GM19324 (cell line): ENCODE data around the gene LASP1.

Experiments used
- ATAC-seq: cut with Tn5 transposase; IDR thresholded peaks from one replicate; pipeline ENCODE4 v1.9.1; 2021; ENCODE audit warnings: mild to moderate bottlenecking, moderate library complexity; ENCODE audit not compliant: unreplicated experiment, low FRiP score

The LASP1 gene

DNA sequence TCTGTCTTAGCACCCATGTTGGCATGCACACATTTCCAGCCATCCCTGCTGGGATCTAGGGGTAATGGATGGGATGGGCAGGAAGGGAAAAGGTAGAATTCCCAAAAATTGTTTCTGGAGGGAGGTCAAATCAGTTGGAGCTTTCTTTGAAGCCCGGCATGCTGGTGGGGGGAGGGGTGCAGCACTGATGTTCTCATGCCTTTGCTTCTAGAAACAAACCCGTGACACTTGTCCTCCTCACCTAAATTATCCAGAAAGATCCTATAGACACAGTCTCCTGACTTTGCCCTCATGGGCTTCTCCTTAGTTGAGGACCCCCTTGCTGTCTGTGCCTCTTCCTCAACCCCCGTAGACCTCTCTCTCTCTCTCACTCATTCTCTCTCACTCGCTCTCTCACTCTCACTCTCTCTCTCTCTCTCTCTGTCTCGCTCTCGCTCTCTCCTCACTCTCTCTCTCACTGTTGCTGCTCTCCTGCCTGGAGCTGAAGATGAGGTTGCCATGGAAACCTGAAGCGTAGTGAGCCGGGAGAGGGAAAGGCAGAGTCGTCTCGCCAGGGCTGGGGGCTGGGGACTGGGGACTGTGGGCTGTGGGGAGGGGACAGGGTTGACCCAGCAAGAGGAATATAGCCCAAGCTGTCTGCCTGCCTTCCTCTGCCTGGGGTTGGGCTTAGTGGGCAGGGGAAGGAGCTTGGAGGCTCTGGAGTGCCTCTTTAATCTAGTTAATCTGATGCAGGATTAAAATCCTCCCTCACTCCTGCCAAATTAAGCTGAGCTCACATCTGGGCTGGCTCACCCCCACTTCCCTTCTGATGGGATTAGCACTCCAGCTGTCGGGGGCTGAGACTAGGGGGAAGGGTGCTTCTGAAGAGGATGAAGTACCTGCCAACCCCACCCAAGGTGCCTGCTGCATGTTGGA is 16.1 kb downstream of the LASP1 start:
- ATAC-seq: no peak

DNA sequence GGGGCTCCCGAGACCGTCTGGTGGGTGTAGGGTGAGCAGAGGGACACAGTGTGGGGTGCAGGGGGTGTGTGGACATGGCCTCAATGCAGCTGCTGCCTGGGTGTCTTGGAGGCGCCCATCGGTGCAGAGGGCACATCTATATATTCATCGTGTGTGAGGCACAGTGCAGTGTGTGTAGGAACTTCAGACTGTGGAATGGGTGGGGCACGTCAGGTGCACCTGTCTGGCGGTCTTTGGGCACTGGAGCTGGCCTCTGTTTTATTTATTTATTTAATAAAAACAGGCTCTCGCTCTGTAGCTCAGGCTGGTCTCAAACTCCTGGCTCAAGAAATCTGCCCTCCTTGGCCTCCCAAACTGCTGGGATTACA is 16.8 kb downstream of the LASP1 start:
- ATAC-seq: no peak

DNA sequence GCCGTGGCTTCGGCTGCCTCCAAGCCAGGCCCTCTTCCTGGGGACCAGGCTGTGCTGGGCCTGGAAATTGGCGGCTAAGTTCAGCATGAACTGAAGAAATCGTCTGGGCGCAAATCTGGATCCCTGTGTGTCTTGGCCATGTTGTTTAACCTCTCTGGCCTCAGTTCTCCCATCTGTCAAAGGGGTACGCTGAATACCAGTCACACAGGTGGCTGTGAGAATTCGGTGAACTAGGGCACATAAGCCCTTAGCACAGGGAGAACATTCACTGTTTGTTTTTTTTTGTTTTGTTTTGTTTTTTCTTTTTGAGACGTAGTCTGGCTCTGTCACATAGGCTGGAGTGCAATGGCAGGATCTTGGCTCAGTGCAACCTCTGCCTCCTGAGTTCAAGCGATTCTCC is 19.0 kb downstream of the LASP1 start:
- ATAC-seq: no peak

DNA sequence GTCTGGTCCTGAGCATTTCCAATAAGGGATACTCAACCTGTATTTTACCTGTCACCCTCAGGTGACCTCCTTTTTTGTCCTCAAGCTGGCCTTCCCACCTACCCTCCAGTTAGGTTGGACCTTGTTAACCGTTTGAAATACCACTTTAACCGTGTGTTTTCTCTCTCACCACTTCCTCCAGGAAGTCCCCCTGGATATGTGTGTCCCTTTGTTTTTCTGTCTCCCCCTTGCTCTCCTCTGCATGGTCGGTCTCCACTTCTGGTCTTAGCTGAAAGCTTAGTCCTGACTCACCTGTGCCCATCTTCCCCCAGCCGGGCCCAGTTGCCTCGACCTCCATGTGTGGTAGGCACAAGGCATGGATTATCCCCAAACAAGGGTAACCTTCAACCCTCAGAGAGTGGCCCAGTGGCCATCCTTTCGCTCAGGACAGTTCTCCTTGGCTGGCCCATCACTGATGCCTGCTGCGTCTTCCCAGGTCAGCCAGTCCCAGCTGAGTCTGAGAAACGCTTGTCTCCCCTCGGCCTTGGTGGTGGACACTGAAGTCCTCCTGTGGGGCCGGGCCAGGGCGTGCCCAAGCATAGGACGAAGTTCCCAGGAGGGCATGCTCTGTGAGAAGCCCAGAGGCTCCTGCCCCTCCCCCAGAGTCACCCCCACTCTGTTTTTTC is 20.0 kb downstream of the LASP1 start:
- no peak for ATAC-seq

DNA sequence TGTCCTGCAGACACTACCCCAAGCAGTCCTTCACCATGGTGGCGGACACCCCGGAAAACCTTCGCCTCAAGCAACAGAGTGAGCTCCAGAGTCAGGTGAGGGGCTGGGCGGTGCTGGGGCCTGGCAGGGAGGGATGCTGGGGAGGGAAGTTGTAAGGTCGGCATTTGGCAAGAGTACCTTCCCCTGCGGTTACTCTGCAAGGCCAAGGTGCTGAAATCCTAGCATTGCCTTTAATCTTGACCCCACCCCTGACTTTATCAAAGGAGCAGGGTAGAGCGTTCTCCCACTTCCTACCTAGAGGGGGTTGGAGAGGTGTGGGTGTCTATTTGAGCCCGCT is 20.5 kb downstream of the LASP1 start:
- no peak for ATAC-seq

DNA sequence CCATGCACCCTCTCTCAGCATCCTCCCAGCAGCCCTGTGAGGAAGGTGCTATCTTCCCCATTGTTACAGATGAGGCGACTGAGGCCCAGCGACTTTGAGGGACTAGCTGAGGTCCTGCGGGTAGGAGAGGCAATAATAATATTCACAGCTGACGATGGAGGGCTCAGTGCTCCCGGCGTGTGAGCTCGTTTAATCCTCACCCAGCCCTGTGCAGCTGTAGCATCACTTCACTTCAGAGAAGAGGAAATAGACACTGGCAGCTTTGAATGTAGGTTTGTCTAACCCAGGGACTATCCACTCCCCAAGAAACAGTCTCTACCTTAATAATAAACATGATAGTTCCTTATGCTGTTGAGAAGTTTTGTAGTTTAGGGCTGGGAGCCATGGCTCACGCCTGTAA is 21.6 kb downstream of the LASP1 start:
- no peak for ATAC-seq

DNA sequence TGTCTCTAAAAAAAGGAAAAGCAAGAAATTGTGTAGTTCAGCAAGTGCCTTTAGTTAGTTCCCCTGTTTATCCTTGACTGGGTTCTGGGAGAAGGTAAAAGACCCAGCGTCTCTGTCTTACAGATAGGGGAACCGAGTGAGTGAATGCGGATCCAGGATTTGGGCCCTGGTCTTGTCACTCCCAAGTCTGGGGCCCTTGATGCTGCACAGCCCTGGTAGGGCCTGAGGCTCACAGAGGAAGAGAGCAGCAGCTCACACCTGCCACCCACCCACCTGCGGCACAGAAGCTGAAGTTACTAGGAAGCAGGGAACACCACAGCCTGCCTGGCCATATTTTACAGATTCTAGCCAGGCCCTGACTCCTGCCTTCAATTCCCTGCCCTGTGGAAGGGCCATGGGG is 22.2 kb downstream of the LASP1 start:
- no peak for ATAC-seq

DNA sequence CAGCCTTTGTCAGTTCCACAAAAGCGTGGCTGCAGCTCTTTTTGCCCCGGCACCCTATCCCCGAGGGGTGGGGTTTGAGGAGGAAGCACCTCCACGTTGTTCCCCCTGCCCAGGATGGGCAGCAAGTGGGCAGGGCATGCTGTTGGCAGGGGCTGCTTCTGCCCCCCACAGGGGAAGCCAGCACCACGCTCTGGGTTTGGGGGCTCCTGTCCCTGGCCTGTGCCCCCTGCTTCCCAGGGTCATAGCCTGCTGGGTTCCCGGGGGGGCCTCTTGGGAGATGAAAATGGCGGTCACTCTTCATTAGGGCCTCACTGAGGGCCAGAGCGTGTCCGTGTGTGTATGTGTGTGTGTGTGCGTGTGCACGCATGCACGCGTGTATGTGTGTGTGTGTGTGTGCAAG is 22.8 kb downstream of the LASP1 start:
- no peak for ATAC-seq

DNA sequence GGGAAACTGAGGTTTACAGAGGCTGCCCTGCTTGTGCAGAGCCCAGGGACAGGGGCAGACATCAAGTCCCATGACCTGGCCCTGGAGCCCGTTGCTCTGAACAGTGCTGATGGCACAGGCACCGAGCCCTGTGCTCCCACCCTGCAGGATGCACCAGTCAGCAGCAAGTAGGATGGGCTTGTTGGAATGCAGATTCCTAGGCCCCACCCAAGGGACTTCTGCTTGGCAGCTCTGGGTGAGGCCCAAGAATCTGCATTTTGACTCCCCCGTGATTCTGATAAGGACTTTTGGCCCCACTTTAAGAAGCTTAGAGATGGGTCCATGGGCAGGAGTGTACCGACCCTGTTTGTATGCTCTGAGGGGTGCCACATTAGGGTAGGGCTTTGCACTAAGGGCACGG is 23.3 kb downstream of the LASP1 start:
- ATAC-seq: no peak

DNA sequence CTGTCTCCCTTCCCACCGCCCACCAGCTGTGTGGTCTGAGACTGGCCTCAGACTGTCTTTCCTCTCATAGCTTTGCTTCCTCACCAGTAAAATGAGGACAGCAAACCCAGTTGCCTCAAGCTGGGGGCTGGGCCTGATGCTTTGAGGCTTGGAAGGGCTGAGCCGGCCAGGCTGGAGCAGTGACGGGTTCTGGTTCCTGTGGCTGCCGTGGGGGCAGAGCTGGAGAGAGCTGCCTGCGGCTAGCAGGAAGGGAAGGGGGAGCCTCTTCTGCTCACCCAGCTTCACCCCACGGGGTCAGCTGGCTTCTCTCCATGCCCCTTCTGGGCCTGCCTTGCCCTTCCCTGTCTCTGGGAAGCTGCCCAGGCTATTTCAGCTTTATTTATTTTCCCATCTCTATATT is 23.7 kb downstream of the LASP1 start:
- ATAC-seq: no peak

DNA sequence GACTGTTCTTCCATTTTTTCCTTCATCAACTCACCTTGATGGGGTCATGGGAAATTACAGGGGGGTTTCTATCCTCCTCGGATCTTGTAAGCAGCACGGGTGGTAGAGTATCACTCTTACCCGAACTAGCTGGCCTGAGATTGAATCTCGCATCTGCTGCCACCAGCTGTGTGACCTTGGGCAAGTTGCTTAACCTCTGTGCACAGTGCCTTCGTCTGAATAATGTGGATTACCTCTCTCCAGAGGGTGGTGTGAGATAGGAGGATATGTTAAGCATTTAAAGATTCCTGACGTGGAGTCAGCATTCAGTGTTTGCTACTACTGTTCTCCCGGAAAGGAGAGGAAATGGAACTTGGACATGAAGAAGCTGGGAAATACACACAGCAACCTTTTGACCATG is 24.4 kb downstream of the LASP1 start:
- ATAC-seq: no peak

DNA sequence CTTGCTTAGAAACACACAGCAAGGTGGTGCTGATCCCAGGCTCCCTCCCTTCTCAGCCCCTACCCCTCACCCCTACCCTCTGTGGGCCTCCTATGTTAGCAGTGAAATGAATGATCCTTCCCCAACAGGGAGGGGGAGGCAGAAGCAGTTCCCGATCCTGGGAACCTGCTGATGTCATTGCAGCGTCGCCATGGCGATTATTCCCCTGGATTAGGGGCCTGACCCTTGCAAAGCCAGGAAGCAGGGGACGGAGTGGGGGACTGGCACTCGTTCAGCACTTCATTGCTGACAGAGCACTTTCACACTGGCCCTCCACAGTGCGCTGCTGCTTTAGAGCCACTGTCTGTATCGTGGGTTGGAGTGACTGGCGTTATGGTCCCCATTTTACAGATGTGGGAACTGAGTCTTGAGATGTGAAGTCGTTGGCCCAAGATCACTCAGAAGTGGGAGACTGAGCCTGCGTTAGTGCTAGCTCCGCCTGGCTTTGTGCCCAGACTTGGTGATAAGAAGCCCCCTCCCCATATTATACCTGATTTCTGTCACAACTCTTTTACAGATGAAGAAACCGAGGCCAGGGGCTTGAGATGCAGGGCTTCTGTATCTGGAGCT is 26.6 kb downstream of the LASP1 start:
- no peak for ATAC-seq

DNA sequence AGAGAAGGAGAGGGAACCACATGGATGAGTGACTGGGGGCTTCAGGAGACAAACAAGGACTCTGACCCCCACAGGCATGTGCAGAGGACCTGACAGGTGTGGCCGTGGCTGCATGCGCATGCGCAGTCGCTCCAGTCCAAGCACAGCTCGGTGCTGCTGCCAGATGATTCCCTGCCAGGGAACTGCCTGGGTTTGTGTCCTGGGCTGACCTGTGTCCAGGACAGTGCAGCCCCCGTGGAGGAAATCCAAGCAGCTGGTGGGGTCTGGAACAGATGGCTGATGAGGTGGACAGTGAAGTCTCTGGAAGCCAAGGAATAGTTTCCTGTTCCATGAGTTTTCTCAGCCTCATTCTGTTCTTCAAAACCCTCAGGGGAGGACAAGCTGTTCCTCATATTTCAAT is 27.3 kb downstream of the LASP1 start:
- no peak for ATAC-seq

DNA sequence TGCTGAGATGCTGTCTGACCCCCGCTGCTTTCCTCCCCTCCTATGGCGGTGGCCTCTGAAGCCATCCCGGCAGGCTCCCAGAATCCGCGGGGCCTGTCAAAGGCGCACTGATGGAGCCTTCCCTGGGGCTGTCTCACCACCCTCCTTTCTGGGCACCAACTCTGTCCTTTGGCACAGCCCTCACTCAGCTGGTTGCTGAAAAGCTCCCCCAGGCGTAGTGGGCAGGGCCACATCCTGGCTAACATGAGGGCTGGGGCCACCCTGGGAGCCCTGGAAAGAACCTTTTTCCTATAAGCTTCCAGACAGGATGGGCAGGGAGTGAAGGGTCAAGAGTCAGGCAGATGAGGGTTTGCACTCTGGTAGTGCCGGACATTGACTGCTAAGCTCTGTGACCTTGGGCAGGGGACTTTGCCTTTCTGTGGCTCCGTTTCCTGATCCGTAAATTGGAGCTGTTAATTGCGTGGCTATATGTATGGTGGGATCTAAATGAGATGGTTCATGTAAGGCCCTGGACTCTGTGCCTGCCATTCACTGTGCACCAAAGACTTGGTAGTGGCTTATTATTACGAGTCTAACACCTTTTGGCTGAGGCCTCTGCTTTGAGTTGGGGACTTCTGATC is 27.9 kb downstream of the LASP1 start:
- no peak for ATAC-seq

DNA sequence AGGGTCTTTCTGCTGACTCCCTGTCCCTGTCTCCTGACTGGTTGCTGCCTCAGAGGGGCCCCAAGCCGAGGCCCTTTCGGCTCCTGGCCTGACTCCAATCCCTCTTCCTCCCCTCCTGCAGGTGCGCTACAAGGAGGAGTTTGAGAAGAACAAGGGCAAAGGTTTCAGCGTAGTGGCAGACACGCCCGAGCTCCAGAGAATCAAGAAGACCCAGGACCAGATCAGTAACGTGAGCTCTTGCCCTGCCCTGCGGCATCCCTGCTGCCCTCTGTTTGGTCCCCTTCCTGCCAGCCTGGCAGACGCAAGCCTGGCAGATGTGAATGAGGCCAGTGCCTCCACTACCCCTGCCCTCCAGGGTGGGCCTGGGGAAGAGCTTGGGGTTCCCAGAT is 28.4 kb downstream of the LASP1 start:
- peak; percentile 34 for ATAC-seq

DNA sequence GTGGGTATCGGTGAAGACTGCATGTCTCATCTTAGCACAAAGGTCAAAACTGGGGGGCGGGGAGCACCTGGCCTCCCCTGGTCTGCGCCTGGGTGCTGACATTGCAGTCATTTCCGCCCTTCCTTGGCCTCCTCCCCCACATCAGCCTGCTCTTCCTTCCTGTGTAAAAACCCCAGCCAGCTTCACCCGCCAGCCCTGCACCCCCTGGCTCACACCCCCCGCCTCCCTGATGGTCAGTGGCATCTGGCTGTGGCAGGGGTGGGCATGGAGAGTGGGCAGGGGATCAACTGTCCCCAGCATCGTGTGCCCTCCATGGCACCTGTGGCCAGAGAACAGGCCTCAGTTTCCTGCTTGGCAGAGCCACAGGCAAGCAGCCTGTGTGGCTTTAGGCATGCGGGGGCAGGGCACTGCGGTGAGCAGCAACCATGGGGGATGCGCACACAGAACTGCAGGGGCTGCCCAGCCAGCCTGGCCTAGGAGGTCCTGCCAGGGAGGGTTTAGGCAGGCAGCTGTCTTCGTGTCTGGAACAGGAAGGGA is 29.0 kb downstream of the LASP1 start:
- ATAC-seq: peak; percentile 74

DNA sequence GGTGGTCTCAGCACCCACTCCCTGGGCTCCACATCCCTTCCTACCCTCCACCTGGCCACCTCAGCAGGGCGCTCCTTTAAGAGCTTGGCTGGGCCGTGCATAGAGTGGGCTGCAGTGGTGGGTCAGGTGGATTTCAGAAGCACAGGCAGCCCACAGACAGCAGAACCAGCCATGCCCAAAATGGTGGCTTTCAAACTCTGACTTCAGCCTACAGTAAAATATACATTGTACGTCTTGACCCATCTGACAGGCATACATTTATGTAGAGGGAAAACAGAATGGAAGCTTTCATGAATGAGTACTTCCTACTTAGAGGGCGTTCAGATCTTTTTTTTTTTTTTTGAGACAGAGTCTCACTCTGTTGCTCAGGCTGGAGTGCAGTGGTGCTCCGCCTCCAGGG is 29.6 kb downstream of the LASP1 start:
- no peak for ATAC-seq

DNA sequence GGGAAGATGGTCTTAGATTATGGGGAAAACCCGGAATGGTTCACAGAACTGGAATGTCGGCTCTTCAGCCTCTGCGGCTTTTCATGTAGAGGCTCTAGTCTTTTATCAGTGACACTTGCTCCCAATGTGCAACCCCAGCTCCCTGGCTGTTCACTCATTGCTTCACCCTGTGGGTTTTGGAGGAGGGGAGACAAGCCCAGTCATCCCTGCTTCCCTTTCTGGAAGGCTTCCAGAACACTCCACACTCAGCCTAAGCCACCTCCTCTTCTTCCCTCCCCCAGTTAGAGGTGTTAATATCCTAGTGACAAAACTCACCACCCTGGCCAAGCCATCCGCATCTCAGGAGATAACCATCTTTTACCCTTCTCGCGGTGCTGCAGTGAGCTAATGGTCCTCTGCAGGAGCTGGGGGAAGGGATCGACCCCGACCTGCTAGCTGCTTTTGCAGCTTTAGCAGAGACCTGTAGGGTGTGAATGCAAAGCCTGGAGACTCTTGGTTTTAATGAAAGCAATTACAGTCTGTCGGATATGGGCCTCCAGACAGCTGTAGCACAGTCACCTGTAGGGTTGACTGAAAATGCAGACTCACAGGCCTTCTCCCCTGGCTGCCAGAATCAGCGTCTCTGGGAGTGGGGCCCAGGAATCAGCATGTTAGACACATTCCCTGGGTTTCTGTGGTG is 31.3 kb downstream of the LASP1 start:
- no peak for ATAC-seq

DNA sequence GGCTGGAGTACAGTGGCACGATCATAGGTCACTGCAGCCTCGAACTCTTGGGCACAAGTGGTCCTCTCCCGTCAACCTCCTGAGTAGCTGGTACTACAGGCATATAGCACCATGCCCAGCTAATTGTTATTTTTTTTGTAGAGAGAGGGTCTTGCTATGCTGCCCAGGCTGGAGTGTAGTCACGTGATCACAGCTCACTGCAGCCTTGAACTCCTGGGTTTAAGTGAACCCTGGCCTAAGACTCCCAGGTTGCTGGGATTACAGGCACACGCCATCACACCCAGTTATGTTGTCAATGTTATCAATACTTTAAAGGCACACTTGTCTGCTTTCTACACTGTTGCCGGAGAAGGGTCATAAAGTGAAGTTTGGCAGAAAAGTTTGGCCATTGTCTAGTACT is 33.5 kb downstream of the LASP1 start:
- no peak for ATAC-seq

DNA sequence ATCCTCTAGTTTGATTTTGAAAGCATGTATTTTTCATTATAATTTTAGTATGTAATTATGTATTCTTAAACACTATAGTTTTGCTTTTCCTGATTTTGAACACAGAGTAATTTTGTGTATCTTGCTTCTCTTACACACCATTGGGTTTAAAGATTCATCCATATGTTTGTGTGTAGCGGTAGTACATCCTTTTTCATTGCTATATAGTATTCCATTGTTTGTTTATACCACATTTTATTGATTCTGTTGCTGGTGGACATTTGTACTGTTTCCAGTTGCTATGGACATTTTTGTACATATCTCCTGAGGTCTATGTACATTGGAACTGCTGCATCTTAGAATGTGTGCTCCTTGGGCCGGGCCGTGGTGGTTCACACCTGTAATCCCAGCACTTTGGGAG is 35.0 kb downstream of the LASP1 start:
- ATAC-seq: no peak

DNA sequence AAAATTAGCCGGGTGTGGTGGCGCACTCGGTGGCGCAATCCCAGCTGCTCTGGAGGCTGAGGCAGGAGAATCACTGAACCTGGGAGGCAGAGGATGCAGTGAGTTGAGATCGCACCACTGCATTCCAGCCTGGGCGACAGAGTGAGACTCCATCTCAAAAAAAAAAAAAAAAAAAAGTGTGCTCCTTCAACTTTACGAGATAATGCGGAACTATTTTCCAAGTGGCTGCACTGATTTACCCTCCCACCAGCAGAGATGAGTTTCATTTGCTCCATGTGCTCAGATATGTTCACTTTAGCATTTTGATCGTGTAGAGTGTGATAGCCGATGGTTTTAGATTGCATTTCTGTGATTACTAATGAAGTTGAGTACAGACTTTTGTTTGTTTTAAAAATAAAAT is 35.5 kb downstream of the LASP1 start:
- no peak for ATAC-seq
